Common myeloid progenitor, CD34-positive (primary cell): ENCODE results near the gene RNF148.
"Not testable (repeated sequence)": the region's sequence is repeated elsewhere in the genome, so short reads cannot be mapped to it uniquely, and the experiment has no call there.

Experiments
- CTCF ChIA-PET: fragments of 350-600 bp; sonication (Branson Sonifier 250); formaldehyde crosslinking; loops from one replicate; lab custom pipeline; 2021; ENCODE audit warnings: antibody characterized with exemption; lab: Charles Lee
- POLR2A ChIA-PET: fragments of 350-600 bp; sonication (Branson Sonifier 250); formaldehyde crosslinking; loops from one replicate; lab custom pipeline; 2021; ENCODE audit warnings: antibody characterized with exemption; lab: Charles Lee
- DNase-seq, 3 donors: peaks; one replicate each; pipeline versions ENCODE4 v3.0.0 to v3.0.0-alpha.2; 2013
- H3K27ac ChIP-seq, 2 experiments: 1 replicate in 1 of 2; 2 replicates in 1 of 2; pipeline ENCODE4 v1.7.0; 2013; ENCODE audit warnings: inconsistent platforms in 2 of 2, low read length in 2 of 2, mild to moderate bottlenecking in 2 of 2, low read depth in 1 of 2, moderate library complexity in 1 of 2; ENCODE audit not compliant: severe bottlenecking in 2 of 2, insufficient read depth in 1 of 2, poor library complexity in 1 of 2
- H3K27me3 ChIP-seq, 5 experiments: replicated peaks in 2 of 5; 1 replicate in 3 of 5; 2 replicates in 2 of 5; pipeline versions ENCODE4 v1.6.1 to v1.7.0; 2013; ENCODE audit warnings: low read length in 4 of 5, mild to moderate bottlenecking in 2 of 5, moderate library complexity in 2 of 5, inconsistent platforms in 1 of 5; ENCODE audit not compliant: insufficient read depth in 5 of 5, control insufficient read depth in 4 of 5
- H3K36me3 ChIP-seq, 4 experiments: 1 replicate in 2 of 4; 2 replicates in 2 of 4; pipeline versions ENCODE4 v1.6.1 to v1.7.0; 2013; ENCODE audit warnings: low read length in 3 of 4, control low read depth in 1 of 4, mild to moderate bottlenecking in 1 of 4; ENCODE audit not compliant: control insufficient read depth in 4 of 4, insufficient read depth in 4 of 4
- H3K4me1 ChIP-seq, 4 experiments: 1 replicate in 3 of 4; 2 replicates in 1 of 4; pipeline versions ENCODE4 v1.6.1 to v1.7.1; 2013; ENCODE audit warnings: low read length in 3 of 4, mild to moderate bottlenecking in 3 of 4, control low read depth in 1 of 4, inconsistent platforms in 1 of 4, moderate library complexity in 1 of 4; ENCODE audit not compliant: control insufficient read depth in 4 of 4, insufficient read depth in 4 of 4; ENCODE audit errors: control extremely low read depth in 1 of 4
- H3K4me3 ChIP-seq, 7 experiments: 1 replicate in 4 of 7; 2 replicates in 3 of 7; pipeline versions ENCODE4 v1.5.1 to v1.7.0; 2013; ENCODE audit warnings: mild to moderate bottlenecking in 7 of 7, low read length in 6 of 7, moderate library complexity in 6 of 7, inconsistent platforms in 2 of 7, low read depth in 2 of 7, control low read depth in 1 of 7; ENCODE audit not compliant: insufficient read depth in 4 of 7, control insufficient read depth in 1 of 7; ENCODE audit errors: extremely low read depth in 1 of 7
- H3K9me3 ChIP-seq, 5 experiments: 1 replicate in 4 of 5; 2 replicates in 1 of 5; pipeline versions ENCODE4 v1.6.1 to v1.7.1; 2013; ENCODE audit warnings: low read length in 4 of 5, mild to moderate bottlenecking in 2 of 5, inconsistent platforms in 1 of 5, low read depth in 1 of 5, moderate library complexity in 1 of 5; ENCODE audit not compliant: control insufficient read depth in 4 of 5, insufficient read depth in 2 of 5; ENCODE audit errors: control extremely low read depth in 1 of 5
- WGBS: methylation state at CpG from one replicate; pipeline ENCODE4 v1.1.5; 2013; ENCODE audit not compliant: insufficient coverage; 5-methylcytosine and 5-hydroxymethylcytosine counted together

The RNF148 gene

DNA sequence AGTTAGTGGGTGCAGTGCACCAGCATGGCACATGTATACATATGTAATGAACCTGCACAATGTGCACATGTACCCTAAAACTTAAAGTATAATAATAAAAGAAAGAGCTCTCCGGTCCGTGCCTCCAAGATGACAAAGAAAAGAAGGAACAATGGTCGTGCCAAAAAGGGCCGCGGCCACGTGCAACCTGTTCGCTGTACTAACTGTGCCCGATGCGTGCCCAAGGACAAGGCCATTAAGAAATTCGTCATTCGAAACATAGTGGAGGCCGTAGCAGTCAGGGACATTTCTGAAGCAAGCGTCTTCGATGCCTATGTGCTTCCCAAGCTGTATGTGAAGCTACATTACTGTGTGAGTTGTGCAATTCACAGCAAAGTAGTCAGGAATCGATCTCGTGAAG, 21.5 kb downstream of the RNF148 start:
- H3K36me3 ChIP-seq, POLR2A ChIA-PET, H3K27me3 ChIP-seq, H3K27ac ChIP-seq, CTCF ChIA-PET, DNase-seq, H3K4me3 ChIP-seq, H3K9me3 ChIP-seq, H3K4me1 ChIP-seq: not testable (repeated sequence)
- WGBS, result 67% methylated on average over 3 of the region's 16 CpGs

DNA sequence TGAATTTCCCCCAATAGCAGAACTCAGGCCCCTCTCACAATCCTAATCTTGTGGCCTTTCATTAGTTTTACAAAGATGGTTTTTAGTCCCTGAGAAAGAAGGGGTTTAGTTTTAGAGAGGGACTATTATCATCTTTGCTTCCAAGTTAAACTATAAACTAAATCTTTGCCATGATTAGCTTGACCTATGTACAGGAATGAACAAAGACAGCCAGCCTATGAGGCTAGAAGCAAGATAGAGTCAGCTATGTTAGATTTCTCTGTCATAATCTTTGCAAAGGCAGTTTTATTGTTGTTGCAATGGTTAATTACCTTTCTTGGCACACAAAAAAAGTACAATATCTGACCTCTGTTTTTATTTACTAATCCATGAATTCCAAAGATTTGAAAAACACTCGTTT, 22.9 kb downstream of the RNF148 start:
- POLR2A ChIA-PET, result no interaction called here
- WGBS, result no CpG with 5 or more reads among the region's 1 CpG
- H3K4me1 ChIP-seq, result no peaks in the 10 kb centered on the region
- H3K4me3 ChIP-seq, result no peak overlapping the region
- no peak for DNase-seq
- CTCF ChIA-PET, result no interaction called here
- H3K36me3 ChIP-seq, result no peaks in the 10 kb centered on the region
- H3K9me3 ChIP-seq, result no peaks in the 10 kb centered on the region
- no peak overlapping the region for H3K27ac ChIP-seq
- H3K27me3 ChIP-seq, result no peaks in the 10 kb centered on the region

DNA sequence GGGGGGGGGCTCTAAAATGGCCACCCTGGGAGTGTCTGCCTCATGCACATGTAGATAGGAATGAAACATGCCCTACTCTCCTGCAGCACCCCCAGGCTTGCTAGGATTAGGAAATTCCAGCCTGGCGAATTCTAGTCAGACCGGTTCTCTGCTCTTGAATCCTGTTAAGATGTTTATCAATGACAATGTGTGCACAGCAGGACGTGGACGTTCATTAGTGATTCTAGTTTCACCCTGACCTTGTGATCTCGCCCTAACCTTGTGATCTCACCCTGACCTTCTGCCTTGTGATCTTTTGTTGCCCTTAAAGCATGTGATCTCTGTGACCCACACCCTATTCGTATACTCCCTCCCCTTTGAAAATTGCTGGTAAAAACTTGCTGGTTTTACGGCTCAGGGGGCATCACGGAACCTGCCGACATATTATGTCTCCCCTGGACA, 23.4 kb downstream of the RNF148 start:
- H3K27ac ChIP-seq, H3K27me3 ChIP-seq, H3K36me3 ChIP-seq, DNase-seq, H3K4me3 ChIP-seq, H3K4me1 ChIP-seq, POLR2A ChIA-PET, CTCF ChIA-PET, H3K9me3 ChIP-seq: not testable (repeated sequence)
- WGBS, result 81% methylated on average over 9 of the region's 9 CpGs

DNA sequence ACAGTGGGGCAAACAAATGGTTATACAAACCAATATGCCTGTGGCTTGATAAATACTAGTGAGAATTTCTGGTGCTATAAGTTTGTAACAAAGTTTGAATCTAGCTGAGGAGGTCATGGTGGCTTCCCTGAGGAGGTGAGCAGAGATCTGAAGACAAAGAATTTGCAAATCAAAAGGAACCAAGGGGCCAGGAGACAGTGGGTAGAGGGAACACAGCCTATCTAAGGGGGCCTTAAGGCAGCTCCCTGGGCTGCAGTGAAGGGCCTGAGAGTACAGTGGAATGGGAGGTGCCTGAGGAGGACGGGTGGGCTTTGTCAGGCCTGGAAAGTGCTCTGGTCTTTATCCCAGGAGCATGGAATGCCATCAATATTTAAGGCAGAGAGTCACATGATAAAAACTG, 25.6 kb downstream of the RNF148 start:
- Histone ChIP-seq H3K4me3 (no peak overlapping the region), H3K27me3 (no peaks in the 10 kb centered on the region), H3K27ac (no peak overlapping the region), H3K36me3 (no peaks in the 10 kb centered on the region), H3K4me1 (no peaks in the 10 kb centered on the region), H3K9me3 (no peaks in the 10 kb centered on the region)
- no peak for DNase-seq
- 100% methylated on average over 1 of the region's 1 CpG for WGBS
- ChIA-PET POLR2A (no interaction called here), CTCF (interaction anchor here (1.3 kb wide), 1 partner anchor 8 kb away, joined by 3 read pairs; no protein-coding TSS in a partner anchor)

DNA sequence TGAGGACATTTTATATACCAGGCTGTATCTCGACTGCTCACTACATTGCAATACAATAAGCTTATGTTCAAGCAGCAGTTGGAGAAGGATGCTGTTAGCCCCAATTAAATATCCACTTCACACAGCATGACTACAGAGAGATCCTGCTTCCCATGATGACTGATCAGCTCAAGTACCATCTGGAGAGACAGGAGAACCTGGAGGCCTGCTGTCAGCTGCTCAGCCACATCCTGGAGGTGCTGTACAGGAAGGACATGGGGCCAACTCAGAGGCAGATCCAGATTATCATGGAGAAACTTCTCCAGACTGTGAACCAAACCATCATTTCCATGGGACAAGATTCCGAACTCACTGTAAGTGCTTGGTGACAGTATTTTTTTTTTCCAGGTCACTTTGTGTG, 26.3 kb downstream of the RNF148 start:
- Histone ChIP-seq H3K27ac (no peak overlapping the region), H3K4me1 (no peaks in the 10 kb centered on the region), H3K27me3 (no peaks in the 10 kb centered on the region), H3K36me3 (no peaks in the 10 kb centered on the region), H3K9me3 (no peaks in the 10 kb centered on the region), H3K4me3 (no peak overlapping the region)
- WGBS, result 89% methylated on average over 2 of the region's 2 CpGs
- ChIA-PET CTCF (no interaction called here), POLR2A (no interaction called here)
- no peak for DNase-seq

DNA sequence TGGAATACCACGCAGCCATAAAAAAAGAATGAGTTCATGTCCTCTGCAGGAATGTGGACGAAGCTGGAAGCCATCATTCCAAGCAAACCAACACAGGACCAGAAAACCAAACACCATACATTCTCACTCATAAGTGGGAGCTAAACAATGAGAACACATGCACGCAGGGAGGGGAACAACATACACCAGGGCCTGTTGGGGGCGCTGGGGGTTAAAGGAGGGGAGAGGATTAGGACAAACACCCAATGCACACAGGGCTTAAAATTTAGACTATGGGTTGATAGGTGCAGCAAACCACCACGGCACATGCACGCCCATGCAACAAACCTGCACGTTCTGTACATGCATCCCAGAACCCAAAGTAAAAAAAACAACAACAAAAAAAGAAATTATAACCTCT, 27.1 kb downstream of the RNF148 start:
- no CpG with 5 or more reads among the region's 7 CpGs for WGBS
- no peak overlapping the region for H3K4me3 ChIP-seq
- no peaks in the 10 kb centered on the region for H3K4me1 ChIP-seq
- POLR2A ChIA-PET, result no interaction called here
- H3K27me3 ChIP-seq, result no peaks in the 10 kb centered on the region
- DNase-seq, result no peak
- CTCF ChIA-PET, result no interaction called here
- no peaks in the 10 kb centered on the region for H3K36me3 ChIP-seq
- no peak overlapping the region for H3K27ac ChIP-seq
- H3K9me3 ChIP-seq, result no peaks in the 10 kb centered on the region

DNA sequence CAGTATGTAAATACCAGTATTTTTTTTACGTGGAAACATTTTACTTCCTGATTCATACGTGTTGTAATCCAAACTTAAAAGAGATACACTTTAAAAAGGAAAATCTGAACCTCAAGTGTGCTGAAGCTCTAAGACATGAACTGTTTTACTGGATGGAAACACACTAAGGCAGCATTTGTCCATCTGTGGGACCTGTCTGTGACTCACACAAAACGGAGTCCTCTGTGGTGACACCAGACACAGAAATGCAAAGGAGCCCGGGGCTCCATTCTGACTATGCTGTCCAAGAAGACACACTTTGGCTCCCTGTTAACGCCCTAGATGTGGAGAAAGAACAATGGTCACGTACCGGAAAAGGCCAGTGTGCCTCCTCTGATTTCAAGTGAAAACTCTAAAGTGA, 27.7 kb downstream of the RNF148 start:
- no peaks in the 10 kb centered on the region for H3K36me3 ChIP-seq
- ChIA-PET POLR2A (no interaction called here), CTCF (no interaction called here)
- H3K4me1 ChIP-seq, result no peaks in the 10 kb centered on the region
- no peaks in the 10 kb centered on the region for H3K27me3 ChIP-seq
- 93% methylated on average over 5 of the region's 7 CpGs for WGBS
- H3K27ac ChIP-seq, result no peak overlapping the region
- no peaks in the 10 kb centered on the region for H3K9me3 ChIP-seq
- DNase-seq, result no peak
- H3K4me3 ChIP-seq, result no peak overlapping the region
